HepG2 (cell line): ENCODE data around the gene GDF7. TPM values are rescaled to one million over a fixed set of nuclear protein-coding genes. Genes with fewer than 3 reads are reported as not detected.

ENCODE experiments used
- ATAC-seq: fragments of 200-7000 bp; cut with Tn5 transposase; 3 replicates; pipeline ENCODE4 v1.9.1; 2020; ENCODE audit warnings: mild to moderate bottlenecking, moderate library complexity
- BruUV-seq: library from RNA; stranded (reverse); fragments of 400-500 nt; replicated peaks from 2 replicates; lab custom pipeline; 2021; lab: Mats Ljungman, UMichigan
- CTCF ChIA-PET: fragments of 300-600 bp; formaldehyde crosslinking; extraction: SDS; loops from one replicate; lab custom pipeline; 2021; ENCODE audit warnings: low total read pairs, inconsistent platforms, low intra/inter-chr PET ratio; lab: Yijun Ruan, JAX
- POLR2A ChIA-PET: fragments of 350-600 bp; sonication (Branson Sonifier 250); formaldehyde crosslinking; loops from one replicate; lab custom pipeline; 2020; ENCODE audit warnings: antibody characterized with exemption, inconsistent platforms; lab: Yijun Ruan, JAX
- DNase-seq: peaks from one replicate; pipeline ENCODE4 v3.0.0-alpha.2; 2015; ENCODE audit warnings: low spot score
- FAIRE-seq: peaks from 3 replicates; lab custom pipeline; 2011; peaks lifted over from hg19 to GRCh38; lab: Jason Lieb, UNC
- H2AFZ ChIP-seq: one replicate; pipeline ENCODE4 v1.6.1; 2011; ENCODE audit warnings: low read length, inconsistent platforms
- H3K27ac ChIP-seq: fragments of 300-600 bp; 3 replicates; pipeline ENCODE4 v1.8.0; 2011; ENCODE audit warnings: mixed run types, mild to moderate bottlenecking, mixed read lengths, low read length, inconsistent platforms; ENCODE audit not compliant: insufficient read depth; ENCODE audit errors: extremely low read length
- H3K27me3 ChIP-seq, 2 experiments: fragments of 200-600 bp in 1 of 2; 2 replicates in 1 of 2; 3 replicates in 1 of 2; pipeline versions ENCODE4 v1.6.0 to v1.8.0; 2011; ENCODE audit warnings: low read length in 2 of 2, mild to moderate bottlenecking in 2 of 2, moderate library complexity in 2 of 2, inconsistent platforms in 1 of 2; ENCODE audit not compliant: insufficient read depth in 2 of 2, control insufficient read depth in 1 of 2
- H3K36me3 ChIP-seq, 2 experiments: fragments of 200-600 bp in 1 of 2; replicated peaks in 1 of 2; 2 replicates in 1 of 2; 3 replicates in 1 of 2; pipeline versions ENCODE4 v1.5.1 to v1.8.0; 2011; ENCODE audit warnings: low read length in 2 of 2, inconsistent platforms in 1 of 2; ENCODE audit not compliant: insufficient read depth in 2 of 2, control insufficient read depth in 1 of 2
- H3K4me1 ChIP-seq: 2 replicates; pipeline ENCODE4 v1.5.1; 2012; ENCODE audit warnings: low read length, inconsistent platforms; ENCODE audit not compliant: insufficient read depth
- H3K4me2 ChIP-seq: 2 replicates; pipeline ENCODE4 v1.6.0; 2011; ENCODE audit warnings: low read depth, low read length, inconsistent platforms
- H3K4me3 ChIP-seq, 3 experiments: fragments of 200-600 bp in 1 of 3; sonication (generic), shearing (Covaris generic) in 1 of 3; replicated peaks in 1 of 3; 2 replicates each; pipeline ENCODE4 v1.5.1; 2011 to 2016; ENCODE audit warnings: low read length in 3 of 3, inconsistent platforms in 2 of 3, low read depth in 2 of 3, mild to moderate bottlenecking in 2 of 3, control low read depth in 1 of 3, mixed read lengths in 1 of 3; ENCODE audit not compliant: insufficient read depth in 1 of 3
- H3K79me2 ChIP-seq: one replicate; pipeline ENCODE4 v1.6.1; 2011; ENCODE audit warnings: low read length, inconsistent platforms; ENCODE audit not compliant: insufficient read depth
- H3K9ac ChIP-seq: 2 replicates; pipeline ENCODE4 v1.6.0; 2011; ENCODE audit warnings: mild to moderate bottlenecking, low read depth, low read length, inconsistent platforms; ENCODE audit not compliant: insufficient read depth
- H3K9me3 ChIP-seq: 2 replicates; pipeline ENCODE4 v1.5.1; 2012; ENCODE audit warnings: mild to moderate bottlenecking, low read length
- H4K20me1 ChIP-seq: 2 replicates; pipeline ENCODE4 v1.6.0; 2011; ENCODE audit warnings: inconsistent platforms, mild to moderate bottlenecking, low read length, moderate library complexity; ENCODE audit not compliant: insufficient read depth
- AGO2 ChIP-seq: fragments of 200-400 bp; formaldehyde crosslinking; optimal IDR thresholded peaks from 2 replicates; pipeline ENCODE3; 2017; ENCODE audit warnings: mild to moderate bottlenecking, low read depth, low read length, moderate library complexity
- RXRB ChIP-seq: IDR thresholded peaks from 2 replicates; pipeline ENCODE4 v1.6.1; 2016; ENCODE audit warnings: borderline replicate concordance, missing genetic modification reagents, missing compliant biosample characterization
- SIX4 ChIP-seq: sonication (generic); formaldehyde crosslinking; IDR thresholded peaks from 2 replicates; pipeline ENCODE4 v1.4.0; 2020; ENCODE audit warnings: missing genetic modification reagents
- ZBTB20 ChIP-seq: sonication (generic); formaldehyde crosslinking; IDR thresholded peaks from 2 replicates; pipeline ENCODE4 v1.8.1; 2023; ENCODE audit warnings: missing genetic modification reagents, low read depth, mild to moderate bottlenecking, borderline replicate concordance
- ZNF709 ChIP-seq: sonication (generic); formaldehyde crosslinking; IDR thresholded peaks from 2 replicates; pipeline ENCODE4 v1.5.0; 2020; ENCODE audit warnings: mild to moderate bottlenecking, missing genetic modification reagents
- ZNF768 ChIP-seq: sonication (generic); formaldehyde crosslinking; IDR thresholded peaks from 2 replicates; pipeline ENCODE4 v1.4.0; 2020; ENCODE audit warnings: missing genetic modification reagents
- WGBS: methylation state at CpG from one replicate; pipeline ENCODE4 v1.1.6; 2017; ENCODE audit warnings: low lambda C conversion rate; 5-methylcytosine and 5-hydroxymethylcytosine counted together
- in situ Hi-C: cut with HindIII; loops from 2 replicates; pipeline ENCODE4 v1.10.0; 2017; ENCODE audit warnings: low pct_unique_long_range_greater_than_20kb; ENCODE audit not compliant: extremely low pct_ligation_motif_present
- intact Hi-C: fragments of 100-400 bp; cut with micrococcal nuclease; formaldehyde crosslinking; loops from one replicate; pipeline ENCODE4 v1.10.0; 2022; ENCODE audit not compliant: unreplicated experiment
- polyA plus RNA-seq, 8 experiments: library from polyadenylated mRNA; depleted of rRNA in 3 of 8; stranded (reverse) in 7 of 8; unstranded in 1 of 8; fragments of >200 nt; fragmentation: Illumina TruSeq in 4 of 8; extraction: Trizol in 4 of 8; gene quantifications; 2 replicates each; pipeline versions ENCODE4 v1.2.1 to v1.2.3, GENCODE V29; 2011 to 2016; ENCODE audit warnings: low read depth in 4 of 8, missing spikeins in 1 of 8, mixed read lengths in 1 of 8; ENCODE audit not compliant: insufficient read depth in 1 of 8
- total RNA-seq, 5 experiments: library from RNA; depleted of rRNA; stranded (reverse); fragments of >200 nt; fragmentation: Illumina TruSeq; extraction: Trizol; gene quantifications; 2 replicates each; pipeline ENCODE4 v1.2.3, GENCODE V29; 2016; ENCODE audit warnings: low read depth in 1 of 5
- TF ChIP-seq, protein P1 (sequence below): sonication (generic); formaldehyde crosslinking; IDR thresholded peaks from 2 replicates; pipeline ENCODE4 v1.5.0; 2020; ENCODE audit warnings: mild to moderate bottlenecking, low read depth, missing genetic modification reagents, borderline replicate concordance
- TF ChIP-seq, protein P2 (sequence below): sonication (generic); formaldehyde crosslinking; IDR thresholded peaks from 2 replicates; pipeline ENCODE4 v1.5.1; 2020; ENCODE audit warnings: mild to moderate bottlenecking, missing genetic modification reagents, moderate library complexity

Gene GDF7
- total and polyA plus RNA-seq, 2 of the 13 experiments (the other 11 are each of a cell fraction or from before 2014, with no cell fraction given): 1.6 to 15.0 TPM

DNA sequence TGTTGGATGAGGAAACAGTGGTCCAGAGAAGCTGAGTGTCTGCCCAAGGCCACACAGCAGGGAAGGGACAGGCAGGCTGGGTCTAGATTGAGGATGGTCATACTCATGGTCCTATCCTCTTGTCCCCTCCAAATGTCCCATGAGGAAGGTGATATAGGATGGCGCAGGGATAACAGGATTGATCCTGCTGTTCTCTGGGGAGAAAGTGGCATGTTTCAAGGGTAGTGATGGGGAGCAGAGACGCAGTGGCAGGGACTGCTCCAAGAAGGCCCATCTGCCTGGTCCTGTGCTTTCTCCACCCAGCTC, 40.6 kb upstream of the GDF7 start:
- 98% methylated on average over 2 of the region's 2 CpGs for WGBS
- intact Hi-C loops: no loop called here
- Histone ChIP-seq H4K20me1 (no peaks in the 10 kb centered on the region), H3K27me3 (no peaks in the 10 kb centered on the region), H3K79me2 (no peaks in the 10 kb centered on the region), H2AFZ (no peak overlapping the region), H3K4me1 (peaks cover 23% of the 10 kb centered on the region), H3K36me3 (peaks cover 9 to 11% of the 10 kb centered on the region in 2 experiments; a peak in 4 of 5 replicates), H3K4me3 (no peak overlapping the region), H3K27ac (no peak overlapping the region), H3K9ac (no peak overlapping the region), H3K9me3 (no peaks in the 10 kb centered on the region), H3K4me2 (no peak overlapping the region)
- CTCF ChIA-PET: no interaction called here
- FAIRE-seq (no peak), ATAC-seq (no peak), DNase-seq (no peak)
- in situ Hi-C loops: no loop called here
- BruUV-seq: no TSS peak
- POLR2A ChIA-PET: interaction anchor here (1.5 to 2.0 kb wide), 2 partner anchors 9 to 179 kb away, joined by 3 to 9 read pairs; partner anchors contain the start of gene RHOB
- TF ChIP-seq SIX4 (no peak), ZBTB20 (CRISPR knock-in tag) (no peak), ZNF768 (CRISPR knock-in tag) (peak; percentile 91)
- TF ChIP-seq, protein P1, sequence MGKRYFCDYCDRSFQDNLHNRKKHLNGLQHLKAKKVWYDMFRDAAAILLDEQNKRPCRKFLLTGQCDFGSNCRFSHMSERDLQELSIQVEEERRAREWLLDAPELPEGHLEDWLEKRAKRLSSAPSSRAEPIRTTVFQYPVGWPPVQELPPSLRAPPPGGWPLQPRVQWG (CRISPR knock-in tag): no peak

DNA sequence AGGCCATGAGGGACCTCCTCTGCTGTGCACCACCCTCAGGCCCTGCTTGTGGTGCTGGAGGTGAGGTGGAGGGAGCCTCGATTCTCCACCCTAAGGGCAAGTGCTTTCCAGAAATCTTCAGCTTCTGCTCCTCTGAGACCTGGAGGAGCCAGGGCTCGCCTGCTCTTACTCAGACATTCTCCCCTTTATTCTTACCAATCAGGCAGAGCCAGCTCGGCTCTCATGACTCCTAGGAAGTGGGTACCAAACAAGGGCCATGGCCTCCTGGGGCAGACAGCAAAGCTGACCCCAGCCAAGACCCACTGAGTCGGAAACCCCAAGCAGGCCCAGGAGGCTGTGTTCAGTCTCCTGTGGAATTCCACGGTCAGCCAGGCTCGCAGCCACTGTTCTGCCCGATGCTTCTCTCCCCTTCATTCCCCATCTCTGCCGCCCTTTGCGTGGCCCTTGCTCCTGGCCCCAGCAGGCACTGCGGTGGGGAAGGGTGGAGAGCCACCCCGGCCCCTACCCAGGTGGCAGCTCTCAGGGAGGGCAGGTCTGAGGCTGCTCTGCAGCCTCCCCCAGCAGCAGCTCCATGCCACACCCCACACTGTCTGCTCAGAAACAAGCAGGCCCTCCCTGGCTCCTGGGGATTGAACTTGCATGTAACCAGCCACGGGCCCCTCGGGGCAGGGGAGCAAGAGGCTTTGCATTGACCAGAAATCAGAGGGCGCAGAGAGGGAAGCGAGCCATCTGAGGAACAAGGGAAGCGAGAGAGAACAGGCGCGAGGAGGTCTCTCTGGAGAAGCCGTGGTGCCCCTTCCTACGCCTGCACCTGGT, 40.0 kb upstream of the GDF7 start:
- no peaks in the 10 kb centered on the region for H4K20me1 ChIP-seq
- CTCF ChIA-PET: no interaction called here
- peaks cover 29% of the 10 kb centered on the region for H3K4me1 ChIP-seq
- FAIRE-seq: no peak
- H2AFZ ChIP-seq: no peak overlapping the region
- H3K27ac ChIP-seq: no peak overlapping the region
- no peak overlapping the region for H3K4me3 ChIP-seq
- peak; percentile 50 for TF ChIP-seq AGO2
- TF ChIP-seq RXRB (CRISPR knock-in tag): no peak
- TF ChIP-seq, protein P2, sequence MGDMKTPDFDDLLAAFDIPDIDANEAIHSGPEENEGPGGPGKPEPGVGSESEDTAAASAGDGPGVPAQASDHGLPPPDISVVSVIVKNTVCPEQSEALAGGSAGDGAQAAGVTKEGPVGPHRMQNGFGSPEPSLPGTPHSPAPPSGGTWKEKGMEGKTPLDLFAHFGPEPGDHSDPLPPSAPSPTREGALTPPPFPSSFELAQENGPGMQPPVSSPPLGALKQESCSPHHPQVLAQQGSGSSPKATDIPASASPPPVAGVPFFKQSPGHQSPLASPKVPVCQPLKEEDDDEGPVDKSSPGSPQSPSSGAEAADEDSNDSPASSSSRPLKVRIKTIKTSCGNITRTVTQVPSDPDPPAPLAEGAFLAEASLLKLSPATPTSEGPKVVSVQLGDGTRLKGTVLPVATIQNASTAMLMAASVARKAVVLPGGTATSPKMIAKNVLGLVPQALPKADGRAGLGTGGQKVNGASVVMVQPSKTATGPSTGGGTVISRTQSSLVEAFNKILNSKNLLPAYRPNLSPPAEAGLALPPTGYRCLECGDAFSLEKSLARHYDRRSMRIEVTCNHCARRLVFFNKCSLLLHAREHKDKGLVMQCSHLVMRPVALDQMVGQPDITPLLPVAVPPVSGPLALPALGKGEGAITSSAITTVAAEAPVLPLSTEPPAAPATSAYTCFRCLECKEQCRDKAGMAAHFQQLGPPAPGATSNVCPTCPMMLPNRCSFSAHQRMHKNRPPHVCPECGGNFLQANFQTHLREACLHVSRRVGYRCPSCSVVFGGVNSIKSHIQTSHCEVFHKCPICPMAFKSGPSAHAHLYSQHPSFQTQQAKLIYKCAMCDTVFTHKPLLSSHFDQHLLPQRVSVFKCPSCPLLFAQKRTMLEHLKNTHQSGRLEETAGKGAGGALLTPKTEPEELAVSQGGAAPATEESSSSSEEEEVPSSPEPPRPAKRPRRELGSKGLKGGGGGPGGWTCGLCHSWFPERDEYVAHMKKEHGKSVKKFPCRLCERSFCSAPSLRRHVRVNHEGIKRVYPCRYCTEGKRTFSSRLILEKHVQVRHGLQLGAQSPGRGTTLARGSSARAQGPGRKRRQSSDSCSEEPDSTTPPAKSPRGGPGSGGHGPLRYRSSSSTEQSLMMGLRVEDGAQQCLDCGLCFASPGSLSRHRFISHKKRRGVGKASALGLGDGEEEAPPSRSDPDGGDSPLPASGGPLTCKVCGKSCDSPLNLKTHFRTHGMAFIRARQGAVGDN (CRISPR knock-in tag): 0 out of 2 replicates have a peak, but pooled peaks have one; percentile 9
- no peak for TF ChIP-seq ZNF709 (CRISPR knock-in tag)
- intact Hi-C loops (no loop called here), in situ Hi-C loops (no loop called here)
- H3K4me2 ChIP-seq: no peak overlapping the region
- 96% methylated on average over 20 of the region's 20 CpGs for WGBS
- ATAC-seq: no peak
- H3K9me3 ChIP-seq: no peaks in the 10 kb centered on the region
- no peak overlapping the region for H3K9ac ChIP-seq
- POLR2A ChIA-PET: interaction anchor here (1.5 to 2.0 kb wide), 2 partner anchors 10 to 180 kb away, joined by 3 to 9 read pairs; partner anchors contain the start of gene RHOB
- no peaks in the 10 kb centered on the region for H3K27me3 ChIP-seq
- no peaks in the 10 kb centered on the region for H3K79me2 ChIP-seq
- BruUV-seq: no TSS peak
- no peak for DNase-seq
- H3K36me3 ChIP-seq: peaks cover 9 to 11% of the 10 kb centered on the region in 2 experiments; a peak in 4 of 5 replicates
